Stimulated activated CD8-positive, alpha-beta memory T cell treated with anti-CD3 and anti-CD28 coated beads, Interleukin-4, amount 100 ng/mL, for 1 hour (primary cell): Measurements from ENCODE around the gene ZNF683.
A peak's percentile ranks its signal among the peaks of the same experiment; 100 is the strongest.

Source experiments
- DNase-seq, 2 donors: peaks; one replicate each; pipeline ENCODE4 v3.0.0-alpha.2; 2020; ENCODE audit warnings: low read depth in 2 of 2, low spot score in 1 of 2

The ZNF683 gene

GRCh38 chr1:26359981-26360806 is 12.4 kb downstream of the ZNF683 start:
- no peak for DNase-seq

GRCh38 chr1:26358411-26359384 is 13.9 kb downstream of the ZNF683 start:
- peak in 1 of 2 donors; percentile 35 for DNase-seq

DNA sequence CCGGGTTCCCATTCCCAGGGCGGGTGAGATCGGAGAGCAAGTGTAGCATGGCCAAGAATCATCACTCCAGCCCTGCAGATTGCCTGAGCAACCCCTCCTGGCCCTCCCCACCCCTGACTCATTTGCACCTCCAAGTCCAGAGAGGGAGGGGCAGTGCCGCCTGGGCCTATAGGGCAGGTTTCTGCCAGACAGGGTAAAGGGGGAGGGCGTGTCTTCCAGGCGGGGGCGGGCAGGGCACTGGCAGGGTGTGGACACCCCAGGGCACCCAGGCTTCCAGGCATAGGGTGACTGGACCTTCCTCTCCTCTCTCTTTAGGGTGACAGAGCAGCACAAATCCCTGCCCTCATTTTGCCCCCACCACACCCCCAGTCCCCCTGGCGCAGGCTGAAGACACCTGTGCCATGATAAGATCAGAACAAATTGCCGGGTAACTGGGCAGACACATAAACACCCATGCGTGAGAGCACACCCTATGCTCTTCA is 15.4 kb downstream of the ZNF683 start:
- DNase-seq: no peak

- no peak for DNase-seq
Observed at GRCh38 chr1:26356106-26356505, 16.4 kb downstream of the ZNF683 start.

- DNase-seq: no peak
Observed at GRCh38 chr1:26354972-26355371, 17.6 kb downstream of the ZNF683 start.

- DNase-seq: no peak
Observed at GRCh38 chr1:26353976-26354820, 18.4 kb downstream of the ZNF683 start, which contains the start of gene CRYBG2. TSS of gene CRYBG2 (minus strand) at chr1:26354130. CDS start at chr1:26346657, 7,473 bp downstream.

DNA sequence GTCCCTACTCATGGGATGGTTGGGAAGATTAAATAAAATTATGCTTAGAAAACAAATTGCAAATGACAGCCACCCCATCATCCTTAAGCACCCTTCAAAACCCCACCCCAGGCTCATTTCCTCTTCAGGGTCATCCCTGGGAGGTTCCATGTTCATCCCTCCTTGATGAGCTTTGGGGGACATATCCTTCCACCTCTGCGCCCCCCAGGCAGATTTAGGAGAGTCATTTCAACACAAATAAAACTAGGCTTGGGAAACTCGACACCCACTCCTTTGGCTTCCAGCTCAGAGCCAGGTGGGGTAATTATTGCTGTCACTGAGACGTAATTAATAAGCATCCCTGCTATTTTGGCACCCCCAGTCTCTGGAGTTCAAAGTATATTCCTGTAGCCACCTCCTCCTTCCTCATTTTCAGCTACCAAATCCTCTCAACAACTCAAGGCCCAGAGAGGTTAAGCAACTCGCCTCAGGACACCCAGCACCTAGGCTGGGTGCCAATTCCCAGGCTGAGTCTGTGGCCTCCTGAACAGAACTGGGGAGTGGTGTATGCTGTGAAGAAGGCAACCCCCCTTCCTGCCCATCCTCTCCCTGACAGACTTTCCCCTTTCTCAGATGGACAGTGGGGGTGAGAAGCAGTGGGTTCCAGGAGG is 19.2 kb downstream of the ZNF683 start:
- no peak for DNase-seq

DNA sequence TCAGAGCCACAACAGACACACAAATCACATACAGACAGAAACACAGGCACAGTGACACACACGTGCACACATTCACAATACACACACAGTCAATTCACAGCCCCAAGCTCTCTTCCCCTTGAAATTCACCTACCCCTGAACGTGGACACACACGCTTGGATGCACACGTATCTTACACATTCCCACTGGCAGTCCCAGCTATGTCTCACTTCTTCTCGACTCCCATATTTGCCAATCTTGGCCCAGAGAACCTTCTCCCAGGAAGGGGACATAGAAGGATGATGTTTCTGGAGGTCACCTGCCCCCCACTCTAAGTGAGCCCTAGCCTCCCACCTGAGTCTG is 20.2 kb downstream of the ZNF683 start:
- DNase-seq: no peak

GRCh38 chr1:26351590-26352337 is 20.8 kb downstream of the ZNF683 start:
- no peak for DNase-seq

- DNase-seq: no peak
Observed at GRCh38 chr1:26350701-26351589, 21.6 kb downstream of the ZNF683 start.

- DNase-seq: no peak
Observed at GRCh38 chr1:26350343-26350700, 22.2 kb downstream of the ZNF683 start.

- DNase-seq: no peak
Observed at GRCh38 chr1:26349877-26350244, 22.7 kb downstream of the ZNF683 start.

- no peak for DNase-seq
Observed at GRCh38 chr1:26349188-26349876, 23.2 kb downstream of the ZNF683 start.

- no peak for DNase-seq
Observed at GRCh38 chr1:26346274-26347033, 26.1 kb downstream of the ZNF683 start.

DNA sequence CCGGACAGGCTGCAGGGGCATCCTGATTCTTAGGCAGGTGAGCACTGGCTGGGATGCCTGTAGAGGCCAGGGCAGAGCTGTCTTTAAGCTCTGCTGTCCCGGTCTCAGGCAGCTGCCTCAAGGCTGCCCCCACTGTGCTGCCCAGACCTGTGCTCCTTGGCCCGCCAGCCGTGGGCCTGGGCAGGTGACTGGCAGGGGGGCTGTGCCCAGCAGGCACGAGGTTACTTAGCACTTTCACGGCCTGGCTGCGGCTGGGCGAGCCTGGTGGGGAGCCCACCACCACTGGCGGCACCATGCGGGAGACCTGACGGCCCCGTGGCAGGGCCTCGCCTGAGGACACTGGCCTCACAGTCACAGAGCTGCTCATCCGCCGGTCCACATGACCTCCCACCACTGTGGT is 26.8 kb downstream of the ZNF683 start:
- DNase-seq: no peak

DNA sequence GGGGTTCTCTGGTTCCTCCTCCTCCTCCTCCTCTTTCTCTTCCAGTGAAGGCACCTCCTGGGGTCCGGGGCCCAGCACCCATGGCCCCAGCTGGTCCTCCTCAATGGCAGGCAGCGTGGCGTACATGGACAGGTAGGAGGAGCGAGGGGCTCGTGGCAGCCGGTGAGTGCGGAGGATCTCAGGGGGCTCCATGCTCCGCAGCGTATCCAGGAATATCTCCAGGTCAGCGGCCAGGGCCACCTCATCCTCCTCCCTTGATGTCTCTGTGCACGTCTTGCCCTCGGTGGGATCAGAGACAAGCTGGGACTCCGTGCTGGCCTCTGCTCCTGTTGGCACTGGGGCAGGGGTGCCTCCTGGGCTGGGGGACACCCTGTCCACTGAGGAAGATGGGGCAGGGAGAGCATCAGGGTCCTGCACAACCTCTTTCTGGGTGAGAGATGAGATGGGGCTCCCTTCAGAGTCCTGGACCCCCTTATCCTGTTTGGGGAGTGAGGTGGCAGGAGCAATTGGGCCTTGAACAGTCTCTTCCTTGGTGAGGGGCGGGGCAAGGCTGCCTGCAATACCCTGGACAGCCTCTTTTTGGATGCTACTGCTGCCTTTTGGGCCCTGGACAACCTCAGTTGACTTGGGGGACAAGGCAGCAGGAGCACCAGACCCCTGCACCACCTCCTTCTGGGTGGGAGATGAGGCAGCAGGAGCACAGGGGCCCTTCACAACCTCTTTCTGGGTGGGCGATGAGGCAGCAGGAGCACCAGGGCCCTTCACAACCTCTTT is 28.2 kb downstream of the ZNF683 start:
- no peak for DNase-seq

DNA sequence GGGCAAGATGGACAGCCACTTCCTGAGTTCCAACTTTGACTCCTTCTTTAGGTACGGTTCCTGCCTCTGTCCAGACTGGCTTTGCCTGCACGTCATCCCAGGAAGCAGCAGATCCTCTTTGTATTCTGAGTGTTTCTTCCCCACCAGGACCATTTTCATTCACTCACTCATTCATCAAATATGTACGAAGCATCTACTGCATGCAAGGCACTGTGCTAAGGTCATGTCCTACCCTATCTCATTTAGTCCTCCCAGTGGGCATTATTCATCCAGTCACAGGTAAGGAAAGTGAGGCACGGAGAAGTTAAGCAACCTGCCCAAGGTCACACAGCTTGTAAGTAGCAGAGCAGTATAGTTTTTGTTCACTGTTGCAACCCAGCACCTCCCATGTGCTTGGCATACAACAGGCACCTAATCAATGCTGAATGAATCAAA is 32.5 kb downstream of the ZNF683 start:
- DNase-seq: no peak
